ENCODE data around the gene AARS2.

AARS2 gene

GRCh38 chr6:44272999-44273566, 40.1 kb downstream of the AARS2 start:
- DNase-seq: no peak

DNA sequence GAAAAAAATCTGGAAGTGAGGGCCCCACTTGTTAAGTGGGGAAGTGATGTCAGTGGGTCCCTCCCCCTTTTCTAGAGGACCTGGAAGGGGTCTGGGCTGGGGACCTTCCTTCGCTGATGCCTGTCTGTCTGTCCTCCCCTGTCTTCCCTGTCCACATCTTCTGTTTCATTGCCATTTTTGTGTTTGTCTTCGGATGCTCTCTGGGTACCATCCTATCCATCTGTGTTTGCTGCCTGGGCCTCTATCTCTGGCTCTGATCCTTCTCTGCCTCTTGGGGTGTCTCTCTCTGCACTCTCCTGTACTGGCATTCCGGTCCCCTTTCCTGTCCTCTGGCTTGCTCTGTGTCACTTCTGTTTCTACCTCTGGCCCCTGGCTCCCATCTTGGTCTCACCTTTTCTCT, 40.6 kb downstream of the AARS2 start:
- DNase-seq: no peak

GRCh38 chr6:44271914-44272313, 41.2 kb downstream of the AARS2 start:
- no peak for DNase-seq

DNA sequence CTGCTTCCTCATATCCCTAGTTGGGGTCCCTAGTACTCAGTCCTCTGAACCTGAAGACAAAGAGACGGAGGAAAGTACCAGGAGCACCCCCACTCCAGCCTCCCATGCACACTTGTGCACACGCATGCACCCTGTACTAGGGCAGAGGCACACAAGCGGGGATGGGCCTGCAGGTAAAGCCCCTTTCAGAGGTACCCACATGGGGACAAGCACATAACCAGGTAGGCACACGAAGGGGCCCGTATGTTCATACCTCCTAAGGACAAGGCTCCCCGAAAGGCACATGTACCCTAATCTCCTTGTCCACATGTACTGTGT, 41.8 kb downstream of the AARS2 start:
- DNase-seq: no peak

DNA sequence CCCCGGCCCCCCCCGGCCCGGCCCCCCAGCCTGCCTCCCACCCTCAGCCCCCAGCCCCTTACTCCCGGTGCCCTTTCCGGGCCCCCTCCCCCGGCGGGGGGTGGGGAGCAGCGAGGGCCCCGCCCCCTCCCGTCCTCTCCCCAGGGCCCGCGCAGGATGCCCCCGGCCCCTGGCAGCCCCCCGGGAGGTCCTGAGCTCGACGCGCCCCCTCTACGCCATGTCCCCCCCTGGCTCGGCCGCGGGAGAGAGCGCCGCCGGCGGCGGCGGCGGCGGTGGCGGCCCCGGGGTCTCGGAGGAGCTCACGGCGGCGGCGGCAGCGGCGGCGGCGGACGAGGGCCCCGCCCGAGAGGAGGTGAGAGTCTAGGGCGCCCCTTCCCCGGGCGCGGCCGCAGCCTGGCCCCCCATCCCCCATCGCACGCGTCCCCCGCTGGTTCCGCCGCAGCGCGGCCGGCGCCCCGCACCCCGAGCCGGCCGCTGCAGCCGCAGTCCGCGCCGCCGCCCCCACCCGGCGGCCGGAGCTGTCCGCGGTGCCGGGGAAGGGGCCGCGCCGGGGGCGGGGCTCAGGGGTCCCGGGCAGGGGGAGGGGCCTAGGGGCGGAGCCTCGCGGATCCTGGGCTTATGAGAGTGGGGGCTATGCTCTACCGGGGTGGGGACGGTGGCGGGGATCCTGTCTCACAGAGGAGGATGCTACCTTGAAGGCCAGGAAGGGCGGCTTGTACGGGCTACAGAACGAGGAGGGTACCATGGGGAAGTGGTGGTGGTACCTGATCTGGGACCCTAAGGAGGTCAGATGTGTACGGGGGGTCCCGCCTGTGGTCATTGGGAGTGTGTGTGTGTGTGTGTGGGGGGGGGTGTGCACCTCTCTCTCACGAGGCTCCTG, 42.4 kb downstream of the AARS2 start:
- DNase-seq: no peak

DNA sequence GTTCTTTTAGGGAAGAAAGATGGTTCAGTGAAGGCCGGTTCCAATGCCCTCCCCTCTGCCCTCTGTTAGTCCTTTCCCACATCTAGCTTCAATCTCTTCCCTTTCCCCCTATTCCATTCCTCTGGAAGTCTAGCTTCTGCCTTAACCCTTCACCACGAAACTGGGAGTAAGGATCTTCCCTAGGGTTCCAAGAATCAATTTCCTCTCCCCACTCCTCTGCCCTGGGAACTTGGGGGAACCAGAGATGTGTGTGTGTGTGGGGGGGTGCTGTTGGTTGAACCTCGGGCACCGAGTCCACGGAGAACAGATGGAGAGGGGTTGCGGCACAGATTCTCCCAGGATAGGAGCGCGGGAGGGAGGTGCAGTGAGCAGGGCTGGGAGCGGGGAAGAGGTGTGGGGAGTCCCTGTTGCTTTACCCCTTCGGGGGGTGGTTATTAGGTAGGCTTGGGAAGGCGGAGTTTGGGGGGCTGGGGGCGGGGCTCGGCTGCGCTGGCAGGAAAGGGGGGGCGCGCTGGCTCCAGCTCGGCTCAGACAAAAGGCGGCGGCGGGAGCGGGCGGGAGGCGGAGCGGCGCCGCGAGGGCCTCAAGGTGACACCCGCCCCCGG, 43.1 kb downstream of the AARS2 start, which contains the start of gene TMEM151B:
TMEM151B (plus strand) TSS at position 530 of the 605 bp plus-strand sequence. CDS start 293 bp downstream, outside the sequence.
- DNase-seq: no peak

DNA sequence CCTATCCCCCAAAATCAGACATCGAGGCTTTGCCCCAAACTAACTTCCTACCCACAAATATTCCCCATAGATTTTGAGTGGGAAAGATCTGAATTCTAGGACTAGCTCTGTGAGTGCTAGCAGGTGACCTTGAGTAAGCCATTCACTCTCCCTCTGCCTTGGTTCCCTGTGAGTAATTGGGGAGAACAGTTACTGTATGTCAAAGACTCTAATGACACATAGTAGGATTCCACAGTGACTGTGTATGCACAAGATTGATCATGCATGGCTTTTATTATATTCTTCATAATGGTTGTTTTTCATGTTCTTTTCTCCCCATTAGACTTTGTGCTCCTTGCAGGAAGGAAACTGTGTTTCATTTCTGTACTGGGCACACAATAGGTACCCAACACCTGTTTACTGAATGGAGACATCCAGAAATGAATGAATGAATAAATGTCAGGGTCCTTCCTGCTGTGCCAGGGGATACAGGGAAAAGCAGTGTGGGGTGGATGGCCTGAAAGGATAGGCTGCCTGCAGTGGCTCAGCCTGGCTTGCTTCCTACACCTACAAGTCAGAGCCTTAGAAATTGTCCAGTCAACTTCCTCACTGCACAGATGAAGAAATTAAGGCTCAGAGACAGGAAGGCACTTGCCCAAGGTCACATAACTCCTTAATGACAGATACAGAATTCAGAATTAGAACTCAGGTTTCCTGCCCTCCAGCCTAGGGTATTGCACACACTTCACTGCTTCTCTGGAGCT, 43.8 kb downstream of the AARS2 start:
- no peak for DNase-seq

DNA sequence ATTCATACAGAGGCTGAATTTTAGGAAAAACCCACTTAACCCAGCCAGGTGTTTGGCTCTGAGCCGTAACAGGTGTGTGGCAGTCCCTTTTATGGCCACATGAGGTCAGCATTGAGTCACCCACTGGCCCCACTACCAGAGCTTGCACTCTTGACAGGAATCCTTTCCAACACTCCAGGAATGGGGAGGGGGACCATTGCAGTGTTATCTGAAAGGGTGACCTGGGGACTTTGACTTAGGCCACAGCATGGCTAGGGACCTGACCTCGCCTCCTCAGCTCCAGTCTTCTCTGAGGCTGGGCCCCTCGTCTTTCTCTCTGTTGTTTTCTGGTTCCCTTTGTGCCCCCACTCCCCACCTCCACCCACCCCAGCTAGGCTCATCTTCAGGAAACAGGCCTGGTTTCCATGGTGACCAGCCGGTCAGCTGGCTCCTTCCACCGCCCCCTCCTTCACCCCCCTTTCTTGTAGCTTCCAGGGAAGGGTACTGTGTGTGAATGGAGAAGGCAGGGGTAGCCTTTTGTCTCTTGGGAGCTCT, 45.0 kb downstream of the AARS2 start:
- DNase-seq: peak; percentile 72 to 76

DNA sequence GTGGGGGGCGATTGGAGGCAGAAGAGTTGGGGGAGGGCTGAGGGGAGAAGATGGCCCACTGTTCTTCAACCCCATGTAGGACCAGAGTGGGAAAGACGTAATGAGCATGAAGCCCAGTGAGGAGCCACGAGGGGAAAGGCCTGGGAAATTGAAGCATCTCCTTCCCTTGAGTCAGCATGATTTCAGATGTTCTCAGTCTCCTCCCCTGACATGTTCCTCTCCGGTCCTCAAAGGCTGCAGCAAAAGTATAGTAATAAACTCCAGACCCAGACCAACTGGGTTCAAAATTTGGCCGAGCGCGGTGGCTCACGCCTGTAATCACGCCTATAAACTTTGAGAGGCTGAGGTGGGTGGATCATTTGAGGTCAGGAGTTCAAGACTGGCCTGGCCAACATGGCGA, 45.9 kb downstream of the AARS2 start:
- DNase-seq: no peak

DNA sequence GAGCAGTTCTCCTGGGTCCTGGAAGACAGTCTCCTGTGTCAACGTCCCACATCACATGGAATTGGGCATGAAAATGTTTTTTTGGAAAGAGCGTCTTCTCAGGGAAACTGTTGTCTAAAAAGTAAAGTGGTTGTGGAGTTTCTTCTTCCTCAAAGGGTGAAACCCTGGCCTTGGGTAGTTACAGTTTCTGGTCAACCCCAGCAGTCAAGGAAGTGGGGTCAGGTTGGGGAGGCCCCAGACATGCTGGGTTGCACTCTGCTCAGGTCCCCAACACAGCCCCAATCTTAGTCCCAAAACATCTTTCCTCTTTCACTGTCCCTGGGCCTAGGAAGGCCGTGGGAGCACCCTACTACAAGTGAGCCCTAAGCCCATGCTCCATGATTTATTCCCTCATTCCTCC, 46.8 kb downstream of the AARS2 start:
- no peak for DNase-seq

GRCh38 chr6:44265722-44266233, 47.4 kb downstream of the AARS2 start:
- no peak for DNase-seq

GRCh38 chr6:44265007-44265721, 48.0 kb downstream of the AARS2 start, which contains the start of gene NFKBIE:
TSS of gene NFKBIE (minus strand) at chr6:44265551. CDS start at chr6:44265346, 205 bp downstream.
- DNase-seq: peak; percentile 96 to 97

- peak; percentile 61 to 85 for DNase-seq
Measured at GRCh38 chr6:44264154-44265006, 48.8 kb downstream of the AARS2 start.

- DNase-seq: peak; percentile 76 to 78
Measured at GRCh38 chr6:44263354-44264100, 49.6 kb downstream of the AARS2 start.

DNA sequence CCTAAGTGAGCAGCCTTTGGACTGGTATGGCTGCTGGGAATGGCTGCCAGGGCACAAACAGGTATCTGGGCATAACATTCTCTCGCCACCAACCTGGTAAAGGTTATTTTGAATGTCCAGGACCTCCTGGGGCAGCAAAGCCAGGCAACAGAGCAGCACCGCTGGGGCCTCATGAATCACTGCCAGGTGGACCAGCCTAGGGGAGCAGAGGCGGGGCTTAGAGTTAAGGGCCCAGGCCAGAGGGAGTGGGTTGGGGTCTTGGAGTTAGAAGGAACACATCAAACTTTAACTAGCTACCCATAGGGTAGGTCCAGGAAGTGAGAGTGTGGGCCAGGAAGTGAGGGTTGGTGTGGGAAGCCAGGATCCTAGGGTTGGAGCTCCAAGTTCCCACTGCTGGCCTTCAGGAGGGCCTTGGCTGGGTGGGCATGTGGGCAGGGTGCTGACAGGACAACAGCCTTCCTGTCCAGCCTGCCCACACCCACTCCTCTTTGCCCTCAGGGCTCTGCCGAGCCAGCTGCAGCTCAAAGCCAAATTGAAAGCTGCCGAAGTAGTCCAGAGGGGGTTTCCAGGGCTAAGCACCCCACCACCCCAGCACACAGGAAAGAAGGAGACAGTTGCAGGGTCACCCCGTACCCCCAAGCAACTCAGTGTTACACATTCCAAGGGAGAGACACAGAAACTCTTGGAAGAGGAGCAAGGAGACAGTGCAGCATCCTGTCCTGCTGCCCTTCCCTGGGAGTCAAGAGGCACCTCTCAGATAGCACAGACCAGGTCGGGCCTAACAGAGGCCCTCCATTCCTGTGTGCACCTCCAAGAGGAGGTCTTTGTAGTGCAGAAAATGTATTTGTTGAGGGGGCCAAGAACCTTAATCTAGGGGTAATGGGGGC, 50.4 kb downstream of the AARS2 start:
- peak in 1 of 2 donors; percentile 27 for DNase-seq

GRCh38 chr6:44261581-44261980, 51.6 kb downstream of the AARS2 start:
- DNase-seq: no peak

- DNase-seq: no peak
Measured at GRCh38 chr6:44260451-44261297, 52.5 kb downstream of the AARS2 start.

DNA sequence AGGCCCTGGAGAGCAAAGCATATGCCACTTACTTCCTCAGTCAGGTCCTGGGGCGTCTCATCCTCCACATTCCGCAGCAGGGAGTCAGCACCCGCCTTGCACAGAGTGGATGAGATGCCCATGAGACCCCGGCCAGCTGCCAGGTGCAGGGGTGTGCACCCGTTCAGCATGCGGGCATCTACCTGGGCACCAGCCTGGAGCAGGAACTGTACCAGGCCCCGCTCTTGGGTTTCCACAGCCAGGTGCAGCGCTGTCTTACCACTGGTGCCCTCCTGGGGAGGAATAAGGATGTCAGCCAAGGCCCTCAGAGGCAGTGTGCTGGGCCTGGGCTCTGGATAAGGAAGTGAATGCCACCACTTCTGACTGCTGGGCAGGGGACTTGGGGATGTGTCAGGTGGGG, 53.1 kb downstream of the AARS2 start:
- DNase-seq: no peak

Data from CD4-positive, alpha-beta T cell treated with Interleukin-4 for 1 hour (primary cell).